NK-92 treated with Interleukin-12 subunit alpha and Interleukin-12 subunit beta, amount 100 ng/mL, for 24 hours (cell line): Measurements from ENCODE around the gene PRSS2.

Experiments
- DNase-seq: peaks from one replicate; lab custom pipeline; 2025; lab: John Stamatoyannopoulos, UW

PRSS2 gene

GRCh38 chr7:142801601-142802295 lies 31.0 kb downstream of the PRSS2 start:
- DNase-seq: no peak

DNA sequence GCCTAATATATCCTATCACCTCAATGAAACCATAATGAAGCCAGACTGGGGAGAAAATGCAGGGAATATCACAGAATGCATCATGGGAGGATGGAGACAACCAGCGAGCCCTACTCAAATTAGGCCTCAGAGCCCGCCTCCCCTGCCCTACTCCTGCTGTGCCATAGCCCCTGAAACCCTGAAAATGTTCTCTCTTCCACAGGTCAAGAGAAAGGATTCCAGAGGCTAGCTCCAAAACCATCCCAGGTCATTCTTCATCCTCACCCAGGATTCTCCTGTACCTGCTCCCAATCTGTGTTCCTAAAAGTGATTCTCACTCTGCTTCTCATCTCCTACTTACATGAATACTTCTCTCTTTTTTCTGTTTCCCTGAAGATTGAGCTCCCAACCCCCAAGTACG lies 31.5 kb downstream of the PRSS2 start:
- no peak for DNase-seq

- no peak for DNase-seq
Observed at GRCh38 chr7:142803901-142804300, 33.1 kb downstream of the PRSS2 start.

- DNase-seq: peak; percentile 63
Observed at GRCh38 chr7:142804728-142805207, 34.0 kb downstream of the PRSS2 start.

DNA sequence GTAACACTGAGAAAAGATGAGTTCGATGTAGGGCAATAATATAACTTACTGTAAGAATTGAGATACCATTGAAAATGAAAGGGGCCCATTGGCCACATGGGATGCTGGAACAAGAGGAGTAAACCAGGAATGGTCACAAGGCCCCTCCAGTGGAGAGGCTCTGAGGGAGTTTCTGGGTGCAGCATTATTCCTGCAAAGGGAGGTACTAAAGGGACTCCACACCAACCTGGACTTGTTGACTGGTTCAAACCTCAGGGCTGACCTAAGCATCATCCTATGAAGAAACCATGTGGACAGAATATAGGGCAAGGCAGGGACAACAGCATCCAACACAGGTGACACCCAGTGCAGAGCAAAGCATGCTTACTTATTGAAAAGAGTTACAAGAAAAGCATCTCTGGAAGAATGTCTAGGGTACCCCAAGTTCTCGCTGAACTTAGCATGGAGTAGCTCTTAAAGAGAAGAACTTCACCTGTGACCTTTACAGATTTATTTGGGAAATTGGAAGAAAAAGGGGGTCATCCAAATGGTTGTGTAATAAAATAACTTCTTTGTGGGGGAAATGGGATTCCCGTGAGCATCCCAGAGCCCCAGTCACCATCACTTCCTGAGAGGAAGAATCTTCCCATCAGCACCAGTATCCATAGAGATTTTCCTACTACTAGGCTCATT lies 34.7 kb downstream of the PRSS2 start:
- no peak for DNase-seq

- no peak for DNase-seq
Observed at GRCh38 chr7:142806022-142806356, 35.2 kb downstream of the PRSS2 start.

- DNase-seq: no peak
Observed at GRCh38 chr7:142806957-142807356, 36.2 kb downstream of the PRSS2 start.

GRCh38 chr7:142807855-142808460 lies 37.2 kb downstream of the PRSS2 start:
- DNase-seq: no peak

DNA sequence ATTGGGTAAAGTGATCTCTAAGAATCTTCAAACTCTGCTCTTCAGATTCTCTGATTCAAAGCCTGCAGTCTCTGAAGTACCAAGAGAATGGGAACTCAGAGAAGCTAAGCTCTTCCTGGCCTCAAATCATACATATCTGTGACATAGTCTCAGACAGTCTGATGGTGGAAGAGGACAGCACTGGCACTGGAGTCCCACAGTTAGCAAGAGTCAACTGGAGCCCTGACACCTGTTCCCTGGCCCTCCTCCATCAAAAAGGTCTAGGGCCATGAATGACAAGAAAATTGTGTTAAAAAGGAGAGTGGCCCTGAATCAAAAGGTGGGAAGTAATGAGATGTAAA lies 37.7 kb downstream of the PRSS2 start:
- DNase-seq: no peak

DNA sequence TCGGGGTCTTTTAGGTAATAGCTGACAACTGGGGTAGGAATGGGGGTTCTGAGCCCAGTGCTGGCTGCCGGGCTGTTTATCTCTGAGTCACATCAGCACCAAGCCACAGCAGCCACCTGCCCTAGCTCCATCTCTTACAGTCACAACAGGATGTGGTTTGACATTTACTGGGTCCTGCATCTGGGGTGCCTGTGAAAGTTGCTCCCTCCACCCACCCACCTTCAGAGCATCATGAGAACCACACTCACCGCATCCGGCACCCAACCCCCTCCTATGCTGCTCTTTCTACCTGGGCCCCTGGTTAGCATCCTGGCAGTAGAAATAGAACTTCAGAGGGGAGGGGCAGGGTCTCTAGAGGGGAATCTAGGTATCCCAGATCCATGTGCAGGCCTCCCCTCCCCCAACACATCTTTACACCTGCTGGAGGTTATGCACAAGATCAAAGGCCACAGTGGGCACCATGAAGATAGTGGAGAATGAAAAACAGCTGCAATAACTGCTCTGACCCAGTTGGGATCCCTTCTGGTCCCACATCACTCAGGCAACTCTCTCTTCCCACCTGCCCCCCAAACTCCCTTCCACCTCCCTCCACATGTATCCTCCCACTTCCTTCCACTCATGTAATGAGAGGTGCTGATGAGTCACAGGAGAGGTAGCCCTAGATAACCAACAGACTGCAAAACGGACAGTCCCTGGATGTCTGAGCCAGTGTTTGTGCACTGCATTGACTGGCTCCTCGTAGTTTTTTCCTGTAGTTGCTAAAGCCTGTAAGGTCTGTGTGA lies 38.2 kb downstream of the PRSS2 start:
- DNase-seq: peak; percentile 96

GRCh38 chr7:142809671-142810070 lies 38.9 kb downstream of the PRSS2 start:
- no peak for DNase-seq

DNA sequence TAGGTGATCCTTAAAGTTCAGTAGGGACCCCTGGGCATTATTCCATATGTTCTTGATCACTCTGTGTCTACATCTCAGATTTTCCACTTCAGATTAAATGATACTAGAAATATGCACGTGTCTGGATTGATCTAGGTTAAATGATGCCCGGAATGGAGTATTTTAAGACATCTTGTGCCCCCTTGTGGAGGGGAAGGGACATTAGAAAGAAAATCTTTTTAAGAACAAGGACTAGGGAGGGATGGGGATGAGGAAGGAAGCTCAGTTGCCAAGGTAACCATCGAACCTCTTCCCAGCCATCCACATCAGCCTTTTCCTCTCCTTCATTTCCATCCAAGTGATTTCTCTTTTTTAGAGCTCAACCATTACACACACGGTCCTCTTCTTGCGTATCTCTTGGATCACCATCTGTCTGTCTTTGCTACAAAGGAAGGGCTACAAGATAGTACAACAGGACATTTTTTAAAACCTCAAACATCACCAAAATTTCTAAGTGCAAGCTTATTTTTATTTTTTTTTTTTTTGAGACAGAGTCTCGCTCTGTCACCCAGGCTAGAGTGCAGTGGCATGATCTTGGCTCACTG lies 40.5 kb downstream of the PRSS2 start:
- DNase-seq: no peak

DNA sequence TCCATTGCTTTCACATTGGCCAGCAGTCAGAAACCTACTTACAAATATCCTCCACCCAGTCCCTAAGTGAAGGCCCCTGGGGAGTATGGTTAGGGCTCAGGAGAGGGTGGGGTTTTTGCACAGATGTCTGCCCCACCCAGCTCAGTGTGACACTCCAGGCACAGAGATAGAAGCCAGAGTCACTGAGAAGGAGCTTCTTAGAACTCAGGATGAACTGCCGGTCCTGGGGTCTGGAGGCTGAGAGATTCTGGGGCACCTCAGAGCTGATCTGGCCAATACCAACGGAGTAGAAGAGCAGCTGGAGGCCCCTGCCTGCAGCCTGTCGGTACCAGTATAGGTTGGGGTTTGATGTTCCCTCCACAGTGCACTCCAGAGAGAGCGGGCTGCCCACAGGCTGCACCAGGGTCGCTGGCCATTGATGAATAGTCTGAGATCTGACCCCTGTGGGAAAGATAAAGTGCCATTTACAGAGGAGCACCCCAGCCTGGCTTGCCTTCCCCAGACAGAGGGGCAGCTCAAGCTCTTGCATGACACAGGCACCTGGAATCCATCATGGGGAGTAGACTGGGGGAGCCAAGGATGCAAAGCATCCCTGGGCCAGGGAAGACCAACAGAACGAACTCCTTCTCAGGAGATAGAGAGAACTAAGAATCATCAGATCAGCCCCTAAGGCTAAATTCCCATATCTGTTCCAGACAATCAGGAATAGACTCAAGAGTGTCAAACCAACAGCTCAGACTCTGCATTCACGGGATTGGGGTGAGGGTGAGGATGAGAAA lies 41.9 kb downstream of the PRSS2 start:
- no peak for DNase-seq

GRCh38 chr7:142813226-142813625 lies 42.5 kb downstream of the PRSS2 start:
- DNase-seq: no peak

GRCh38 chr7:142813699-142814098 lies 42.9 kb downstream of the PRSS2 start:
- DNase-seq: no peak

- DNase-seq: no peak
Observed at GRCh38 chr7:142814451-142814850, 43.7 kb downstream of the PRSS2 start.

- no peak for DNase-seq
Observed at GRCh38 chr7:142815134-142815533, 44.4 kb downstream of the PRSS2 start.

GRCh38 chr7:142817506-142817905 lies 46.7 kb downstream of the PRSS2 start:
- no peak for DNase-seq

GRCh38 chr7:142819530-142819929 lies 48.8 kb downstream of the PRSS2 start:
- no peak for DNase-seq

GRCh38 chr7:142822714-142823113 lies 51.9 kb downstream of the PRSS2 start:
- no peak for DNase-seq
